Stimulated activated CD4-positive, alpha-beta T cell treated with anti-CD3 and anti-CD28 coated beads, Interleukin-1b, Interleukin-23, amount 100 ng/mL, for 4 hours (primary cell): ENCODE results near the gene PHEX.
"Not testable (repeated sequence)": the region's sequence is repeated elsewhere in the genome, so short reads cannot be mapped to it uniquely, and the experiment has no call there.

ENCODE experiments used
- DNase-seq, 2 donors: peaks; one replicate each; pipeline ENCODE4 v3.0.0-alpha.2; 2020; ENCODE audit warnings: low read depth in 2 of 2

The PHEX gene

GRCh38 chrX:22237479-22237878 lies 205.4 kb downstream of the PHEX start:
- no peak for DNase-seq

- DNase-seq, result no peak
These were observed 214.5 kb downstream of the PHEX start for GRCh38 chrX:22246620-22247019.

GRCh38 chrX:22247169-22247568 lies 215.0 kb downstream of the PHEX start:
- no peak for DNase-seq

- no peak for DNase-seq
These were observed 216.3 kb downstream of the PHEX start for GRCh38 chrX:22248401-22248800.

- no peak for DNase-seq
These were observed 217.2 kb downstream of the PHEX start for GRCh38 chrX:22249371-22249770.

GRCh38 chrX:22268706-22269105 lies 236.6 kb downstream of the PHEX start:
- no peak for DNase-seq

GRCh38 chrX:22272613-22273012 lies 240.5 kb downstream of the PHEX start, which contains the start of gene CBLL2:
TSS of gene CBLL2 (plus strand) at chrX:22272913. CDS start at chrX:22272992, 79 bp downstream.
- DNase-seq, result no peak

GRCh38 chrX:22273714-22274317 lies 241.7 kb downstream of the PHEX start:
- DNase-seq, result no peak

GRCh38 chrX:22276781-22277180 lies 244.7 kb downstream of the PHEX start:
- DNase-seq, result no peak

- DNase-seq, result no peak
These were observed 246.2 kb downstream of the PHEX start for GRCh38 chrX:22278375-22278774.

- not testable (repeated sequence) for DNase-seq
These were observed 257.1 kb downstream of the PHEX start for GRCh38 chrX:22289209-22289608.

GRCh38 chrX:22296871-22297270 lies 264.7 kb downstream of the PHEX start:
- no peak for DNase-seq

- DNase-seq, result no peak
These were observed 268.0 kb downstream of the PHEX start for GRCh38 chrX:22300130-22300529.
